ENCODE results near the gene SYT6. TPM values are rescaled to one million over a fixed set of nuclear protein-coding genes. Genes with fewer than 3 reads are reported as not detected.

Gene SYT6
- total RNA-seq, 1 experiment from 2014 or later = not detected

GRCh38 chr1:114131526-114132220, 22.0 kb downstream of the SYT6 start:
- no peaks in the 10 kb centered on the region for H4K20me1 ChIP-seq (ENCODE audit: insufficient read depth)
- no peaks in the 10 kb centered on the region for H3K9me2 ChIP-seq (ENCODE audit: insufficient read depth)
- peaks cover 13% of the 10 kb centered on the region; the same call in 1 of the 2 replicates for H3K27me3 ChIP-seq (ENCODE audit: insufficient read depth, low read length)
- CTCF ChIA-PET = interaction anchor here (1.0 to 1.7 kb wide), 3 partner anchors 153 to 297 kb away, joined by 3 to 7 read pairs (median 3); partner anchors contain the start of gene OLFML3
- H3K4me2 ChIP-seq (ENCODE audit: low read length) = no peak overlapping the region
- no peak overlapping the region for H3K9ac ChIP-seq (ENCODE audit: low read length)
- no peak overlapping the region for H3K27ac ChIP-seq (ENCODE audit: low read depth, low read length)
- no peak overlapping the region for H3K4me3 ChIP-seq (replicated peaks in 1 of 2; ENCODE audit: low read depth in 1 of 2, low read length in 2 of 2)
- H2AFZ ChIP-seq (ENCODE audit: low read depth, low read length, poor library complexity, severe bottlenecking) = no peak overlapping the region
- RAD21 ChIA-PET (ENCODE audit: low non-redundant PET in 1 of 2, low total read pairs in 2 of 2, uncharacterized antibody in 2 of 2, unreplicated experiment in 2 of 2) = interaction anchor here in 1 of 2 experiments (1.5 kb wide), 1 partner anchor 153 kb away, joined by 3 read pairs; no protein-coding TSS in a partner anchor
- TF ChIP-seq REST (IDR thresholded peaks at IDR 0.05; ENCODE audit: low read depth) = no peak
- peak; percentile 44 for TF ChIP-seq RAD21 (IDR thresholded peaks at IDR 0.05; ENCODE audit: low read depth)
- DNase-seq (ENCODE audit: low read depth, low spot score) (no peak), ATAC-seq (no peak)
- no peaks in the 10 kb centered on the region for H3K36me3 ChIP-seq (ENCODE audit: control insufficient read depth in 1 of 2, insufficient read depth in 2 of 2, low read length in 2 of 2)
- intact Hi-C loops (cut with micrococcal nuclease) = no loop called here
- H3K79me2 ChIP-seq (ENCODE audit: insufficient read depth, low read length) = no peaks in the 10 kb centered on the region
- H3K4me1 ChIP-seq (ENCODE audit: control insufficient read depth in 1 of 2, insufficient read depth in 2 of 2, low read length in 2 of 2) = peaks cover 4 to 5% of the 10 kb centered on the region in 2 experiments; a peak in 2 of 4 replicates
- no peaks in the 10 kb centered on the region for H3K9me3 ChIP-seq (ENCODE audit: control insufficient read depth in 1 of 2, insufficient read depth in 1 of 2, low read depth in 1 of 2, low read length in 2 of 2)
- POLR2A ChIA-PET = no interaction called here
- no TSS peak for BruUV-seq (replicated peaks)
